PC-3 (cell line): Measurements from ENCODE around the gene UQCRQ. TPM values are rescaled to one million over a fixed set of nuclear protein-coding genes. Genes with fewer than 3 reads are reported as not detected.

Experiments
- ATAC-seq: fragments of 200-7000 bp; cut with Tn5 transposase; 2 replicates; pipeline ENCODE4 v1.9.1; 2020; ENCODE audit warnings: mild to moderate bottlenecking, moderate library complexity
- BruUV-seq: library from RNA; stranded (reverse); fragments of 400-500 nt; replicated peaks from 2 replicates; lab custom pipeline; 2021; lab: Mats Ljungman, UMichigan
- CTCF ChIA-PET: fragments of 300-600 bp; sonication (Branson Sonifier 250); formaldehyde crosslinking; loops from one replicate; lab custom pipeline; 2022; ENCODE audit warnings: antibody characterized with exemption; lab: Charles Lee
- POLR2A ChIA-PET: fragments of 300-600 bp; sonication (Branson Sonifier 250); formaldehyde crosslinking; loops from one replicate; lab custom pipeline; 2022; ENCODE audit warnings: antibody characterized with exemption; ENCODE audit not compliant: unreplicated experiment; lab: Charles Lee
- DNase-seq: peaks from one replicate; pipeline ENCODE4 v3.0.0-alpha.2; 2015
- H2AFZ ChIP-seq: fragments of 300-600 bp; sonication (generic); 2 replicates; pipeline ENCODE4 v1.6.0; 2016; ENCODE audit warnings: antibody characterized with exemption, low read length
- H3F3A ChIP-seq: fragments of 300-600 bp; sonication (generic); one replicate; pipeline ENCODE4 v1.6.0; 2017; ENCODE audit warnings: antibody characterized with exemption, low read length, control low read depth, mild to moderate bottlenecking; ENCODE audit not compliant: unreplicated experiment
- H3K27ac ChIP-seq: fragments of 300-600 bp; sonication (generic); 2 replicates; pipeline ENCODE4 v1.5.1; 2016; ENCODE audit warnings: mild to moderate bottlenecking, low read length
- H3K27me3 ChIP-seq: fragments of 300-600 bp; sonication (generic); 2 replicates; pipeline ENCODE4 v1.6.1; 2016; ENCODE audit warnings: low read length, mixed read lengths
- H3K36me3 ChIP-seq: fragments of 300-600 bp; sonication (generic); 2 replicates; pipeline ENCODE4 v1.6.1; 2016; ENCODE audit warnings: low read depth, mixed run types, low read length, mixed read lengths
- H3K4me1 ChIP-seq: fragments of 300-600 bp; sonication (generic); 2 replicates; pipeline ENCODE4 v1.5.1; 2016; ENCODE audit warnings: low read length; ENCODE audit not compliant: insufficient read depth
- H3K4me2 ChIP-seq: fragments of 300-600 bp; sonication (generic); 2 replicates; pipeline ENCODE4 v1.6.0; 2016; ENCODE audit warnings: low read length
- H3K4me3 ChIP-seq: fragments of 300-600 bp; sonication (generic); 2 replicates; pipeline ENCODE4 v1.5.1; 2016; ENCODE audit warnings: mild to moderate bottlenecking, low read length, mixed read lengths
- H3K79me2 ChIP-seq: fragments of 300-600 bp; sonication (generic); 2 replicates; pipeline ENCODE4 v1.6.1; 2017; ENCODE audit warnings: low read length, mixed read lengths
- H3K9ac ChIP-seq: fragments of 300-600 bp; sonication (generic); 2 replicates; pipeline ENCODE4 v1.6.0; 2016; ENCODE audit warnings: mild to moderate bottlenecking, low read length
- H3K9me2 ChIP-seq: fragments of 300-600 bp; sonication (generic); replicated peaks from 2 replicates; pipeline ENCODE4 v1.6.1; 2016; ENCODE audit warnings: mixed run types, low read length, mixed read lengths
- H3K9me3 ChIP-seq: fragments of 300-600 bp; sonication (generic); 2 replicates; pipeline ENCODE4 v1.6.1; 2016; ENCODE audit warnings: low read length, mixed read lengths
- H4K20me1 ChIP-seq: fragments of 300-600 bp; sonication (generic); 2 replicates; pipeline ENCODE4 v1.6.1; 2016; ENCODE audit warnings: low read length, mixed read lengths
- CTCF ChIP-seq: fragments of 300-600 bp; sonication (generic); conservative IDR thresholded peaks from 2 replicates; pipeline ENCODE4 v1.5.1; 2017; ENCODE audit warnings: antibody characterized with exemption, low read depth, mild to moderate bottlenecking, low read length
- EZH2 ChIP-seq: fragments of 300-600 bp; sonication (generic); IDR thresholded peaks from one replicate; pipeline ENCODE4 v1.6.1; 2017; ENCODE audit warnings: antibody characterized with exemption, mild to moderate bottlenecking, low read length; ENCODE audit not compliant: unreplicated experiment
- EZH2phosphoT487 ChIP-seq: fragments of 300-600 bp; sonication (generic); IDR thresholded peaks from 2 replicates; pipeline ENCODE4 v1.6.1; 2018; ENCODE audit warnings: mild to moderate bottlenecking, antibody characterized with exemption, low read length, borderline replicate concordance
- intact Hi-C: fragments of 100-400 bp; cut with micrococcal nuclease; formaldehyde crosslinking; loops from 2 replicates; pipeline ENCODE4 v1.9.0; 2023
- total RNA-seq: library from RNA; depleted of rRNA; stranded (reverse); fragments of >200 nt; gene quantifications from 2 replicates; pipeline ENCODE4 v1.2.3, GENCODE V29; 2014; rRNA removed

UQCRQ gene
- total RNA-seq, 1 experiment from 2014 or later: 198 TPM

GRCh38 chr5:132916086-132916485, 49.6 kb downstream of the UQCRQ start:
- Histone ChIP-seq H3K27me3 (no peaks in the 10 kb centered on the region), H2AFZ (no peak overlapping the region), H3K36me3 (no peaks in the 10 kb centered on the region; the same call in 1 of the 2 replicates), H3K4me1 (no peaks in the 10 kb centered on the region), H3K4me2 (no peak overlapping the region), H3K9me2 (no peaks in the 10 kb centered on the region), H3F3A (no peaks in the 10 kb centered on the region), H4K20me1 (no peaks in the 10 kb centered on the region), H3K27ac (no peak overlapping the region), H3K79me2 (no peaks in the 10 kb centered on the region), H3K4me3 (no peak overlapping the region), H3K9ac (no peak overlapping the region), H3K9me3 (no peaks in the 10 kb centered on the region)
- no TSS peak for BruUV-seq
- ChIA-PET POLR2A (no interaction called here), CTCF (no interaction called here)
- no peak for TF ChIP-seq EZH2phosphoT487
- no peak for TF ChIP-seq EZH2
- TF ChIP-seq CTCF: no peak
- intact Hi-C loops: no loop called here
- DNase-seq (no peak), ATAC-seq (no peak)

Other genes starting within 250 kb of the UQCRQ start
- not detected in 2 replicates for gene IL13, start 208.5 kb upstream of the UQCRQ start, total RNA-seq
- gene IL4, start 192.7 kb upstream of the UQCRQ start, total RNA-seq: not detected in 2 replicates
- 5.7 and 9.5 TPM in 2 replicates for gene KIF3A, start 129.1 kb upstream of the UQCRQ start, total RNA-seq
- not detected in 2 replicates for gene CCNI2, start 119.2 kb upstream of the UQCRQ start, total RNA-seq
- gene SEPTIN8, start 89.4 kb upstream of the UQCRQ start, total RNA-seq: 21.9 and 29.4 TPM in 2 replicates
- 0.04 TPM in 1 of 2 replicates, not detected in the other for gene SOWAHA, start 53.3 kb upstream of the UQCRQ start, total RNA-seq
- 13.6 and 15.7 TPM in 2 replicates for gene SHROOM1, start 36.0 kb upstream of the UQCRQ start, total RNA-seq
- gene GDF9, start 173 bp upstream of the UQCRQ start, total RNA-seq: not detected in 2 replicates
- 0.36 TPM in 1 of 2 replicates, not detected in the other for gene LEAP2, start 7.0 kb downstream of the UQCRQ start, total RNA-seq
- 20.7 and 23.5 TPM in 2 replicates for gene AFF4, start 97.0 kb downstream of the UQCRQ start, total RNA-seq
- 3.7 and 6.1 TPM in 2 replicates for gene ZCCHC10, start 159.9 kb downstream of the UQCRQ start, total RNA-seq
- gene HSPA4, start 185.4 kb downstream of the UQCRQ start, total RNA-seq: 70.6 and 82.9 TPM in 2 replicates